HG02571 (cell line): ENCODE data around the gene RFPL3.

ENCODE experiments used
- ATAC-seq: cut with Tn5 transposase; IDR thresholded peaks from one replicate; pipeline ENCODE4 v1.9.1; 2021; ENCODE audit warnings: mild to moderate bottlenecking, moderate library complexity; ENCODE audit not compliant: unreplicated experiment

RFPL3 gene

GRCh38 chr22:32410459-32410858 lies 52.8 kb downstream of the RFPL3 start:
- ATAC-seq, result no peak
